Stomach (tissue), 9 donors: ENCODE data around the gene PCF11. TPM values are rescaled to one million over a fixed set of nuclear protein-coding genes. Genes with fewer than 3 reads are reported as not detected.

ENCODE experiments used
- DNase-seq, 2 donors: peaks; one replicate each; pipeline versions ENCODE4 v3.0.0 to v3.0.0-alpha.2; 2013 to 2019
- H3K27ac ChIP-seq, 5 donors: fragments of 200-600 bp in 4 of 5; sonication (generic) in 4 of 5; one replicate each; pipeline ENCODE4 v1.5.1; 2013 to 2019; ENCODE audit warnings: mild to moderate bottlenecking in 1 of 5, moderate library complexity in 1 of 5
- H3K27me3 ChIP-seq, 3 donors: fragments of 200-600 bp; sonication (generic); one replicate each; pipeline ENCODE4 v1.5.1; 2017 to 2019; ENCODE audit warnings: mixed run types in 1 of 3
- H3K36me3 ChIP-seq, 4 donors: fragments of 200-600 bp; sonication (generic); 1 replicate in 3 of 4; 2 replicates in 1 of 4; pipeline ENCODE4 v1.5.1; 2016 to 2019
- H3K4me1 ChIP-seq, 4 donors: fragments of 200-600 bp; sonication (generic); one replicate each; pipeline ENCODE4 v1.5.1; 2016 to 2019
- H3K4me3 ChIP-seq, 4 donors: fragments of 200-600 bp; sonication (generic) in 3 of 4; one replicate each; pipeline ENCODE4 v1.5.1; 2016 to 2019; ENCODE audit warnings: mild to moderate bottlenecking in 1 of 4
- H3K9me3 ChIP-seq, 4 donors: fragments of 200-600 bp; sonication (generic); one replicate each; pipeline ENCODE4 v1.5.1; 2016 to 2019
- EP300 ChIP-seq: sonication (generic); formaldehyde crosslinking; IDR thresholded peaks from one replicate; pipeline ENCODE4 v1.6.1; 2017; ENCODE audit warnings: antibody characterized with exemption
- POLR2A ChIP-seq, 4 donors: fragments of 450-650 bp; IDR thresholded peaks; one replicate each; pipeline ENCODE4 v1.6.1; 2016; ENCODE audit warnings: antibody characterized with exemption in 4 of 4, control low read depth in 2 of 4, mild to moderate bottlenecking in 1 of 4, moderate library complexity in 1 of 4
- POLR2AphosphoS5 ChIP-seq, 3 donors: sonication (generic); formaldehyde crosslinking; IDR thresholded peaks; one replicate each; pipeline ENCODE4 v1.6.1; 2016; ENCODE audit warnings: antibody characterized with exemption in 3 of 3
- WGBS, 5 donors: extraction: QIAGEN DNeasy Blood & Tissue Kit in 3 of 5; methylation state at CpG; one replicate each; pipeline versions ENCODE4 v1.1.5 to v1.1.7; 2013 to 2018; 5-methylcytosine and 5-hydroxymethylcytosine counted together
- intact Hi-C: fragments of 100-400 bp; cut with DNase I; formaldehyde crosslinking; loops from one replicate; pipeline ENCODE4 v1.15.1; 2023; ENCODE audit warnings: low total_unique reads
- polyA plus RNA-seq, 3 donors: library from polyadenylated mRNA; stranded (reverse); fragments of 200-250 nt; gene quantifications; one replicate each; pipeline ENCODE4 v1.2.3, GENCODE V29; 2013
- total RNA-seq, 5 donors: library from RNA; depleted of rRNA; stranded (reverse); fragments of >200 nt; gene quantifications; one replicate each; pipeline versions ENCODE4 v1.1.0 to v1.2.3, GENCODE V29; 2014 to 2016
- TF ChIP-seq, protein P1 (sequence below), 7 experiments: fragments of 450-650 bp in 4 of 7; fragments of 200-600 bp in 3 of 7; sonication (generic) in 3 of 7; IDR thresholded peaks; one replicate each; pipeline ENCODE4 v1.5.1; 2016 to 2019; ENCODE audit warnings: antibody characterized with exemption in 7 of 7, control low read depth in 2 of 7, mild to moderate bottlenecking in 1 of 7
- donor health status: healthy with polysubstance abuse.
- donor health status: Bipolar disorder and iron deficiency.
- donor health status: healthy.

Gene PCF11
- total and polyA plus RNA-seq, 8 donors = 10.1 to 87.2 (median 58.2) TPM

- H3K36me3 ChIP-seq = peaks cover 0 to 6% (median 3%) of the 10 kb centered on the region in 4 donors
- H3K4me3 ChIP-seq = peak overlapping the region; percentile 76 to 98 (median 88)
- no peak for TF ChIP-seq POLR2A (IDR thresholded peaks at IDR 0.05)
- TF ChIP-seq EP300 = no peak
- TF ChIP-seq, protein P1, sequence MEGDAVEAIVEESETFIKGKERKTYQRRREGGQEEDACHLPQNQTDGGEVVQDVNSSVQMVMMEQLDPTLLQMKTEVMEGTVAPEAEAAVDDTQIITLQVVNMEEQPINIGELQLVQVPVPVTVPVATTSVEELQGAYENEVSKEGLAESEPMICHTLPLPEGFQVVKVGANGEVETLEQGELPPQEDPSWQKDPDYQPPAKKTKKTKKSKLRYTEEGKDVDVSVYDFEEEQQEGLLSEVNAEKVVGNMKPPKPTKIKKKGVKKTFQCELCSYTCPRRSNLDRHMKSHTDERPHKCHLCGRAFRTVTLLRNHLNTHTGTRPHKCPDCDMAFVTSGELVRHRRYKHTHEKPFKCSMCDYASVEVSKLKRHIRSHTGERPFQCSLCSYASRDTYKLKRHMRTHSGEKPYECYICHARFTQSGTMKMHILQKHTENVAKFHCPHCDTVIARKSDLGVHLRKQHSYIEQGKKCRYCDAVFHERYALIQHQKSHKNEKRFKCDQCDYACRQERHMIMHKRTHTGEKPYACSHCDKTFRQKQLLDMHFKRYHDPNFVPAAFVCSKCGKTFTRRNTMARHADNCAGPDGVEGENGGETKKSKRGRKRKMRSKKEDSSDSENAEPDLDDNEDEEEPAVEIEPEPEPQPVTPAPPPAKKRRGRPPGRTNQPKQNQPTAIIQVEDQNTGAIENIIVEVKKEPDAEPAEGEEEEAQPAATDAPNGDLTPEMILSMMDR (IDR thresholded peaks at IDR 0.05) = no peak
- no peak for DNase-seq
- H3K4me1 ChIP-seq = peaks cover 19 to 47% (median 40%) of the 10 kb centered on the region in 4 donors
- peak overlapping the region; percentile 98 to 100 (median 99) for H3K27ac ChIP-seq
- no peaks in the 10 kb centered on the region for H3K27me3 ChIP-seq
- 0 to 1% (median 0%) methylated on average over 5 of the region's 5 CpGs for WGBS, 5 donors
- no peaks in the 10 kb centered on the region for H3K9me3 ChIP-seq
- intact Hi-C loops = loop anchor here (10.0 kb wide), 1 partner anchor 84 kb away; the partner anchor contains the start of gene RAB30
These were observed 1.4 kb downstream of the PCF11 start for GRCh38 chr11:83158357-83158786.

- intact Hi-C loops = loop anchor here (10.0 kb wide), 1 partner anchor 84 kb away; the partner anchor contains the start of gene RAB30
- WGBS, 5 donors = 1 to 7% (median 5%) methylated on average over 15 of the region's 15 CpGs
These were observed 2.3 kb downstream of the PCF11 start for GRCh38 chr11:83158965-83159901.

DNA sequence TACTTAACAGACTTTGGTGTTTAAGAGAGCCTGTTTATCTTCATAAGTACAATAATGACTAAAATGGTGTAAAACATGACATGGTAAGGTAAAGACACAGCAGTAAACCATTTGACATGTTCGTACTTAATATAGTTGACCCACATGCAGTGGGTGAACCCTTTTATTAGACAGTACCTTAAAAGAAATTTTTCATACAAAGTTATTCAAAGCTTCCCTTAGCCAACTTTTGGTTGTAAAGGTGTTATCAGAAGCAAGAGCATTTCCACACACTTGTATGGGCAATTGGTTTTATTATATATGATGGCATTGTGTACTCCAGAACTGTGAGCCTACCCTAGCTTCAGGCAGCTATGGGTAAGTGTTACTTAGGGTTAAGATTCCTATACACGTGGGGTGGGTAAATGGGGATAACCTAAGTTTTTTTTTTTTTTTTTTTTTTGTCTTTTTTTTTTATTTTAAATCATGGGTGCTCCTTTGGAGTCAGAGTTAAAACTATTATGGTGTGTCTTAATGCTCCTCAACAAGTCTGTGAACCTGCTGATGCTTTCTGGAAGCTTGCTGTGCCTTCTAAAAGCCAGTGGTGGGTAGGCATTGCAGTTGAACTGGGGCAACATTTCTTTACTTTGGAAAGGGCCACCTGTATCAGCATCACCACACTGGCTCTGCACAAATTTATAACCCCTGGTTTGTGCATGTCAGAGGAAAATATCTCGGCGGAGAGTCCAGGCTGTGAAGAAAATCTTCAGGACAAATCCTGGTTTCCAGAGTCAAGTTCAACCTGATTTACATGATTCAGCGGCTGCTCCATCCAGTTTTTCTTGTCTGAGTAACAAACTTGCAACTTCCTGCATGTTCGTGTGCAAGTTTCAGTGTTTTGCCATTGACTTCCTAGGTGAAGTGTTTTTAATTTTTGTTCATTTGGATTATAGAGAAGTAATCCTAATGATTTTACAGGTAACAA is 3.3 kb downstream of the PCF11 start:
- intact Hi-C loops = loop anchor here (10.0 kb wide), 1 partner anchor 85 kb away; the partner anchor contains the start of gene RAB30
- H3K27me3 ChIP-seq = no peaks in the 10 kb centered on the region
- H3K4me3 ChIP-seq = peak overlapping the region; percentile 76 to 98 (median 88)
- DNase-seq = peak; percentile 53 to 82
- TF ChIP-seq, protein P1 (IDR thresholded peaks at IDR 0.05) = no peak
- TF ChIP-seq EP300 (no peak), POLR2AphosphoS5 (IDR thresholded peaks at IDR 0.05) (peak in 1 of 3 donors; percentile 62), POLR2A (IDR thresholded peaks at IDR 0.05) (no peak)
- peaks cover 19 to 65% (median 43%) of the 10 kb centered on the region in 4 donors for H3K4me1 ChIP-seq
- peak overlapping the region; percentile 77 to 100 (median 99) for H3K27ac ChIP-seq
- no peaks in the 10 kb centered on the region for H3K9me3 ChIP-seq
- 10 to 16% (median 14%) methylated on average over 6 of the region's 6 CpGs for WGBS, 5 donors
- peaks cover 4 to 19% (median 16%) of the 10 kb centered on the region in 4 donors for H3K36me3 ChIP-seq

More at GRCh38 chr11:83158965-83159901, 2.3 kb downstream of the PCF11 start:
- Histone ChIP-seq H3K36me3 (peaks cover 0 to 10% (median 6%) of the 10 kb centered on the region in 4 donors), H3K27ac (peak overlapping the region; percentile 38 to 100 (median 99)), H3K27me3 (no peaks in the 10 kb centered on the region), H3K4me1 (peaks cover 19 to 56% (median 40%) of the 10 kb centered on the region in 4 donors), H3K4me3 (peak overlapping the region; percentile 76 to 98 (median 88)), H3K9me3 (no peaks in the 10 kb centered on the region)
- TF ChIP-seq POLR2AphosphoS5 (IDR thresholded peaks at IDR 0.05) (no peak), EP300 (no peak), POLR2A (IDR thresholded peaks at IDR 0.05) (no peak)
- TF ChIP-seq, protein P1 (IDR thresholded peaks at IDR 0.05) = no peak
- DNase-seq = no peak
